OCI-LY1 (cell line): ENCODE measurements around the gene RHBDL3.
"Not testable (repeated sequence)": the region's sequence is repeated elsewhere in the genome, so short reads cannot be mapped to it uniquely, and the experiment has no call there.

Source experiments
- CTCF ChIP-seq: fragments of 200-600 bp; sonication (generic), shearing (Covaris generic); IDR thresholded peaks from 2 replicates; pipeline ENCODE4 v1.5.1; 2017; ENCODE audit warnings: mild to moderate bottlenecking, antibody characterized with exemption, low read length, moderate library complexity, mixed read lengths
- EZH2 ChIP-seq: fragments of 200-600 bp; sonication (generic), shearing (Covaris generic); IDR thresholded peaks from 2 replicates; pipeline ENCODE4 v1.8.0; 2017; ENCODE audit warnings: borderline replicate concordance, mixed run types, mild to moderate bottlenecking, antibody characterized with exemption, low read length, moderate library complexity, mixed read lengths

GRCh38 chr17:32320080-32320479, 54.4 kb downstream of the RHBDL3 start:
- TF ChIP-seq CTCF, EZH2: not testable (repeated sequence)
